Mammary epithelial cell (primary cell): ENCODE data around the gene CD226.

Experiments
- EZH2 ChIP-seq: IDR thresholded peaks from 2 replicates; pipeline ENCODE4 v1.6.1; 2012; ENCODE audit warnings: low read length, inconsistent platforms, borderline replicate concordance
- TF ChIP-seq, protein P1 (sequence below), 2 donors: IDR thresholded peaks in 1 of 2; conservative IDR thresholded peaks in 1 of 2; 2 replicates each; pipeline ENCODE4 v1.5.1; 2011 to 2012; ENCODE audit warnings: inconsistent platforms in 2 of 2, low read length in 2 of 2, mild to moderate bottlenecking in 2 of 2, control low read depth in 1 of 2, low read depth in 1 of 2; ENCODE audit not compliant: insufficient read depth in 1 of 2; ENCODE audit errors: extremely low read depth in 1 of 2

DNA sequence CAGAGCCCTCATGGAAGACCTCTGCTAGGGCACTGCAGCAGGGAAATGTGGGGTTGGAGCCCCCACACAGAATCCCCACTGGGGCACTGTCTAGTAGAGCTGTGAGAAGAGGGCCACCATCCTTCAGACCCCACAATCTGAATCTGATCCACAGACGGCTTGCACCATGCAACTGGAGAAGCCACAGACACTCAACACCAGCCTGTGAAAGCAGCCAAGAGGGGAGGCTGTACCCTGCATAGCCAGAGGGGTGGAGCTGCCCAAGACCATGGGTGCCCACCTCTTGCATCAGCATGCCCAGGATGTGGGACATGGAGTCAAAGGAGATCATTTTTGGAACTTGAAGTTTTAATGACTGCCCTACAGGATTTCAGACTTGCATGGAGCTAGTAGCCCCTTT lies 6.5 kb downstream of the CD226 start:
- TF ChIP-seq, protein P1, sequence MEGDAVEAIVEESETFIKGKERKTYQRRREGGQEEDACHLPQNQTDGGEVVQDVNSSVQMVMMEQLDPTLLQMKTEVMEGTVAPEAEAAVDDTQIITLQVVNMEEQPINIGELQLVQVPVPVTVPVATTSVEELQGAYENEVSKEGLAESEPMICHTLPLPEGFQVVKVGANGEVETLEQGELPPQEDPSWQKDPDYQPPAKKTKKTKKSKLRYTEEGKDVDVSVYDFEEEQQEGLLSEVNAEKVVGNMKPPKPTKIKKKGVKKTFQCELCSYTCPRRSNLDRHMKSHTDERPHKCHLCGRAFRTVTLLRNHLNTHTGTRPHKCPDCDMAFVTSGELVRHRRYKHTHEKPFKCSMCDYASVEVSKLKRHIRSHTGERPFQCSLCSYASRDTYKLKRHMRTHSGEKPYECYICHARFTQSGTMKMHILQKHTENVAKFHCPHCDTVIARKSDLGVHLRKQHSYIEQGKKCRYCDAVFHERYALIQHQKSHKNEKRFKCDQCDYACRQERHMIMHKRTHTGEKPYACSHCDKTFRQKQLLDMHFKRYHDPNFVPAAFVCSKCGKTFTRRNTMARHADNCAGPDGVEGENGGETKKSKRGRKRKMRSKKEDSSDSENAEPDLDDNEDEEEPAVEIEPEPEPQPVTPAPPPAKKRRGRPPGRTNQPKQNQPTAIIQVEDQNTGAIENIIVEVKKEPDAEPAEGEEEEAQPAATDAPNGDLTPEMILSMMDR (conservative IDR thresholded peaks at IDR 0.05 in 1 of 2, IDR thresholded peaks at IDR 0.05 in 1 of 2; ENCODE audit: extremely low read depth in 1 of 2, insufficient read depth in 1 of 2, low read depth in 1 of 2, low read length in 2 of 2): no peak
- no peak for TF ChIP-seq EZH2
